Nucleus accumbens (tissue), 56 donors: ENCODE measurements around the gene TCAP.
A peak's percentile ranks its signal among the peaks of the same experiment; 100 is the strongest.
"Not testable (repeated sequence)": the region's sequence is repeated elsewhere in the genome, so short reads cannot be mapped to it uniquely, and the experiment has no call there.

Experiments used
- DNase-seq, 56 donors: peaks; one replicate each; lab custom pipeline; 2025; lab: John Stamatoyannopoulos, UW

The TCAP gene

DNA sequence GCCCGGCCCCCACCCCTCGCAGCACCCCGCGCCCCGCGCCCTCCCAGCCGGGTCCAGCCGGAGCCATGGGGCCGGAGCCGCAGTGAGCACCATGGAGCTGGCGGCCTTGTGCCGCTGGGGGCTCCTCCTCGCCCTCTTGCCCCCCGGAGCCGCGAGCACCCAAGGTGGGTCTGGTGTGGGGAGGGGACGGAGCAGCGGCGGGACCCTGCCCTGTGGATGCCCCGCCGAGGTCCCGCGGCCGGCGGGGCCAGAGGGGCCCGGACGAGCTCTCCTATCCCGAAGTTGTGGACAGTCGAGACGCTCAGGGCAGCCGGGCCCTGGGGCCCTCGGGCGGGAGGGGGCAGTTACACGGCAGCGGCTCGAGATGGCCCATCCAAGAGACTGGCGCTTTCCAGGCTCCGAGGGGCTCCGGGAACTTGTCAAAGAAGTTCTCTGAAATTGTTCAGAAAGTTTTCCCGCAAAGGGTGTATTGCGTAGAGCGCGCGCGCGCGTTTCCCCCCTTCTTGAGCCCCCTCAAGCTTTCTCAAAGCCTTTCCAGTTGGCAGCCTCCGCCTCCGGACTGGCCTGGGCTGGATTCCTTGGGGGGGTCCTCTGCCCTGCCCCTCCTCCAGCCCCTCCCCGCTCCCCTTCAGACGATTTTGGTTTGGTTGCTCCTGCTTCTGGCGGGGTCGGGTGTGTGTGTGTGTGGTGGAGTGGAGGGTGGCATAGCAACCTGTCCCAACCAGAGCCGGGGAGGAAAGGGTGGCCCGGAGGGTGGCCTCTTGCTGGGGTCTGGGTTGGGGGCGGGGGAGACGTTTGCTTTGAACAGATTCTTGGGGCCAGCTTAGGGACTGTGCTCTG is 35.2 kb downstream of the TCAP start:
- DNase-seq = peak in 2 of 56 donors; percentile 11 to 34

GRCh38 chr17:39701012-39701783 is 36.0 kb downstream of the TCAP start:
- DNase-seq = no peak

DNA sequence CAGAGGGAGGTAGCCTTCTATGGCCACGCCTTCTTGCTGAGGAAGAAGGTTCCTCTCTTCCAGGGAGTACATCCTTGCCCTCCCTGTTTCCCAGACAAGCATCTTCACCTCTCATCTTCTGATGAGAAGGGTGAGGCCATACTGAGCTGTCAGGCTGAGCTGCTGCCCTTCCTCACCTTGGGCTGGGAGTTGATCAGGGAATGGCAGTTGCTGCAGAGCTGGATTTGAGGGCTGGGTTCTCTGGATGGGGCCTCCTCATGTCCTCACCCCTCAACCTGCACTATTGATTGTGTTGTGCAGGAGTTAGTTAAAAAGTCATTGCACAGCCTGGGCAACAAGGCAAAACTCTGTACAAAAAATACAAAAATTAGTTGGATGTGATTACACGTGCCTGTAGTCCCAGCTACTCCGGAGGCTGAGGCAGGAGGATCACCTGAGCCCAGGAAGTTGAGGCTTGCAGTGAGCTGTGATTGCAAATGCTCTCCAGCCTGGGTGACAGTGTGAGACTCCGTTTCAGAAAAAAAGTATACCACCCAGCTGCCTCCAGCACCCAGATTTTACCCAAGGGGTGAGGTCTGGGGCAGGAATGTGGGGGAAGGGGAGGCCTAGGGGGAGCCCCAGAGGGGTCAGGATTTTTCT is 36.8 kb downstream of the TCAP start:
- DNase-seq = no peak

GRCh38 chr17:39702901-39703893 is 38.0 kb downstream of the TCAP start:
- DNase-seq = no peak

DNA sequence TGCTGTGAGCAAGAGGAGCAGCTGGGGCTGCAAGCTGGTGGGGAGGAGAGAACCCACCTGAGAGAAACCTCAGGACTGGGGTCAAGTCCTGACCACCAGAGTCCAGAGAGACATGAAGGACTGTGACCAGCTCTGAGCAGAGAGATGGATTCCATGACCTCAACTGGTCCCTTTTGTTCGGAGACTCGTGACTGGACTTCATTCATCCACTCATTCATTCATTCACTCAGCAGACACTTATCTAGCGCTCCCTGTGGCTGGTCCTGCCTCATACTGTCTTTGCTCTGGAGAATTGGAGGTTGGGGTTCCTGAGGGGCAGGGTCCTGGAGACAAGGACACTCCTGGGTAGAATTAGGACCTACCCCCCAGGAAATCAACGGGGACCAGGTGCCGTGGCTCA is 38.8 kb downstream of the TCAP start:
- no peak for DNase-seq

DNA sequence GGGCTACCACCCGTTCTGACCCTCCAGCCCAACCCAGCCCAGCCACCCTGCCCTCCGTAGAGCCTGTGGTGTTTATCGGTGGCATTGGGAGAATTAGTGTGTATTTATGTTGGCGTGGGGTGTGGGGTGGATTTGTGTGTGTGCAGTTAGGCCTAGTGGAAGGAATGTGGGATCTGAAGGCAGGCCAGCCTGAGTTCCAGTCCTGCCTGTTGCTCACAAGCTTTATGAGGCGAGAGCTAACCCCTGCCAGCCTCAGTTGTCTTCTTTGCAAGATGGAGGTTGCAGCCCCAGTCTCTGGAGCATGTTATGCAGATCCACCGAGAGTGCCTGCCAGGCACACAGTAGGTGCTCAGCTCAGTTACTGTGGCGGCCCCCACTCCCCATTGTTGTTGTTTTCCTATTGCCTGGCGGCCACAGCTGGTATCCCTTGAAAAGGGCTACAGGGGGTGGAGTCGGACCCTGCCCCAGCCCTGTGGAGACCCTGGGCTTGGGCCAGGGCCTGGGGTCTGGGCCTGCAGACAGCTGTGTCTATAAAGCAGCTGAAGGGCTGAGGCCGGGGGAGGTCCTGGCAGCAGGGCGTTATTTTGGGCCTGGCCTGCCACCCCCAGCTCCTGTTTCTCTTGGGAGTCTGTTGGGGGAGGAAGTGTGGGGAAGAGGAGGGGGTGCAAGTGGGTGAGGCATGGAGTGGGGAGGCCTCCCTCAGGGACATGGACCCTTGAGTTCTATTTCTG is 39.8 kb downstream of the TCAP start:
- no peak for DNase-seq

GRCh38 chr17:39705786-39706348 is 40.7 kb downstream of the TCAP start:
- peak in 2 of 56 donors; percentile 16 to 23 for DNase-seq

GRCh38 chr17:39706383-39706782 is 41.2 kb downstream of the TCAP start:
- DNase-seq = no peak

DNA sequence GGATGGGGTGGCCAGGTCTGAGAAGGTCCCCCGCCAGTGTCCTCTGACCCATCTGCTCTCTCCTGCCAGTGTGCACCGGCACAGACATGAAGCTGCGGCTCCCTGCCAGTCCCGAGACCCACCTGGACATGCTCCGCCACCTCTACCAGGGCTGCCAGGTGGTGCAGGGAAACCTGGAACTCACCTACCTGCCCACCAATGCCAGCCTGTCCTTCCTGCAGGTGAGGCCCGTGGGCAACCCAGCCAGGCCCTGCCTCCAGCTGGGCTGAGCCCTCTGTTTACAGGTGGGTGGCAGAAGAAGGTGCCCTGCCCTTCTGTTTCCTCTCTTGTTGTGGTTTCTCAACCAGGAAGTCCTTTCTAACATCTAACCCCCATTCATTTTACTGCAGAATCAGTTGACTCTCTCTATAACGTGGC is 41.8 kb downstream of the TCAP start:
- DNase-seq = no peak

DNA sequence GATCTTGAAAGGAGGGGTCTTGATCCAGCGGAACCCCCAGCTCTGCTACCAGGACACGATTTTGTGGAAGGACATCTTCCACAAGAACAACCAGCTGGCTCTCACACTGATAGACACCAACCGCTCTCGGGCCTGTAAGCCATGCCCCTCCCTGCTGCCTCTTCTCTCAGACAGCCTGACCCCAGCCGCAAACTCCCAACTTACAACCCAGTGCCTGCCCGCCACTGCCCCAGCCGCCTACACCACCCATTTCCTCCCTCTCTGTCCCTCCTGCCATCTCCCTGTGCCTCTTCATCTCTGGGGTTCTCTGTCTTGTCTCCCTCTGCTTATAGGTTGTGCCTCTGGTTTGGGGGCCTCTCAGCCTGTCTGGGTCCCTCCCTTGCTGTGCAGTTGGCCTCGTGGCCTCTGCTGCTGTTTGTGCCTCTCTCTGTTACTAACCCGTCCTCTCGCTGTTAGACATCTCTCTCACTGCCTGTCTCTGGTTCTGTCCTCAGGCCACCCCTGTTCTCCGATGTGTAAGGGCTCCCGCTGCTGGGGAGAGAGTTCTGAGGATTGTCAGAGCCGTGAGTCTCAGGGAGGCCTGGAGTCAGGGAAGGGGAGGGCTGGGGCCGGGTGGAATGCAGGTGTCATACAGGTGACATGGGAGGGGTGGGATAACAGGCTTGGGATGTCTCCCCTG is 44.3 kb downstream of the TCAP start:
- DNase-seq = no peak

DNA sequence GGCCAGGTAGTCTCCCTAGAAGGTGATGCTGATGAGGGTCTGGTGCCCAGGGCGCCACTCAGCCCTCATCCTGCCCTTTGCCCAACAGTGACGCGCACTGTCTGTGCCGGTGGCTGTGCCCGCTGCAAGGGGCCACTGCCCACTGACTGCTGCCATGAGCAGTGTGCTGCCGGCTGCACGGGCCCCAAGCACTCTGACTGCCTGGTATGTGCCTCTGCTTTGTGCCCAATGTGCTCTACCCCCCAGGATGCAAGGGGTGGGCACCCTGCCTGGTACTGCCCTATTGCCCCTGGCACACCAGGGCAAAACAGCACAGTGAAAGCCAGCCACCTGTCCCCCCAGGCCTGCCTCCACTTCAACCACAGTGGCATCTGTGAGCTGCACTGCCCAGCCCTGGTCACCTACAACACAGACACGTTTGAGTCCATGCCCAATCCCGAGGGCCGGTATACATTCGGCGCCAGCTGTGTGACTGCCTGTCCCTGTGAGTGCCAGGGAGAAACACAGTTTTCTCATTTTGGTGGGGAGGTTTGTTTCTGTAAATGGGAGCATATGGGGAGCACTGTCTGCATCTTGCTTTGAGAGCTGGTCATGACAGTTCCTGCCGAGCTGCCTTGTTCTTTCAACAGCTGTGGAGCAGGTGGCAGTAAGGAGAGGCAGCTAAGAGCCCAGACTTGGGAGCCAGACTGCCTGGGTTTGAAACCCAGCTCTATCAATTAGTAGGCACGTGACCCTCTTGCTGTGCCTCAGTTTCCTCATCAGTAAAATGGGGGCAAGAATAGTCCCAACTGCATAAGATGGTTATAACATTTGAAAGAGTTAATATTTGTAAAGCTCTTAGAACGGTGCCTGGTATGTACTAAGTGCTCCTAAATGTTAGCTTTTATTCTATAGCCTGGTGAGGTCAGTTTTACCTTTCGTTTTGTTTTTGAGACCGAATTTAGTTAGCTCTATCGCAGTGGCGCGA is 45.1 kb downstream of the TCAP start:
- no peak for DNase-seq

DNA sequence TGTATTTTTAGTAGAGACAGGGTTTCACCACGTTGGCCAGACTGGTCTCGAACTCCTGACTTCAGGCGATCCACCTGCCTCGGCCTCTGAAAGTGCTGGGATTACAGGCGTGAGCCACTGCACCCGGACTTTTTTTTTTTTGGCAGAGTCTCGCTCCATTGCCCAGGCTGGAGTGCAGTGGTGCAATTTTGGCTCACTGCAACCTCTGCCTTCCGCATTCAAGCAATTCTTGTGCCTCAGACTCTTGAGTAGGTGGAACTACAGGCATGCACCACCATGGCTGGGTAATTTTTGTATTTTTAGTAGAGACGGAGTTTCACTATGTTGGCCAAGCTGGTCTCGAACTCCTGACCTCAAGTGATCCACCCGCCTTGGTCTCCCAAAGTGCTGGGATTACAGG is 45.9 kb downstream of the TCAP start:
- DNase-seq = not testable (repeated sequence)

- DNase-seq = no peak
Measured at GRCh38 chr17:39711851-39712250, 46.7 kb downstream of the TCAP start.

DNA sequence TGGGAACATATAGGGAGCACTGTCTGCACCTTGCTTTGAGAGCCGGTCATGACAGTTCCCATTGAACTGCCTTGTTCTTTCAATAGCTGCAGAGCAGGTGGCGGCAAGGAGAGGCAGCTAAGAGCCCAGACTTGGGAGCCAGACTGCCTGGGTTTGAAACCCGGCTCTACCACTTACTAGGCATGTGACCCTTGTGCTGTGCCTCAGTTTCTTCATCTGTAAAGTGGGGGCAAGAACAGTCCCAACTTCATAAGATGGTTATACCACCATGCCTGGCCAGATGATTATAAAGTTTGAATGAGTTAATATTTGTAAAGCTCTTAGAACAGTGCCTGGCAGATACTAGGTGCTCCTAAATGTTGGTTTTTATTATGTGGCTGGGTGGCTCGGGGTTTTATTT is 49.1 kb downstream of the TCAP start:
- DNase-seq = no peak

- no peak for DNase-seq
Measured at GRCh38 chr17:39715375-39716072, 50.4 kb downstream of the TCAP start.
